GM18505 (cell line): ENCODE results near the gene FAM9C.

ENCODE experiments used
- ATAC-seq: cut with Tn5 transposase; IDR thresholded peaks from one replicate; pipeline ENCODE4 v1.9.1; 2021; ENCODE audit not compliant: unreplicated experiment
- POLR2A ChIP-seq: IDR thresholded peaks from 4 replicates; pipeline ENCODE4 v1.6.1; 2011; ENCODE audit warnings: borderline replicate concordance; ENCODE audit not compliant: insufficient read depth, insufficient read length; ENCODE audit errors: extremely low read depth

The FAM9C gene

DNA sequence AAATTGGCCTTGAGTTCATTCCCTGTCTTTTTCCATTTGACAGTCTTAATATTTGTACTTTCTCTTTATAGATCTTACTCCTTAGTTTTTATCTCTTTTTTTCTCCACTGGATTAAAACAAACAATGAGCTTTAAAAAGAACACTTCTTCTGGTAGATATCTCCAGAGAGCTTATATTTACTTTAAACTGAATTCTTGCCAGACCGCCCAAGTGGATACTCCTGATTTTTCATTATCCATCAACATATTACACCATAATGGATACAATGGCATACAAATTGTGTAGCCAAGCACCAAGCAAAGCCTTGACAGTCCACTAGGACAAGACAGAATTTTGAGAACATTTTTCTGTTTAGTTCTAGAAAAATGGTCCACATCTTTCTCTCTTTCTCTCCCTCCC is 50.6 kb downstream of the FAM9C start:
- no peak for ATAC-seq
- TF ChIP-seq POLR2A: no peak

GRCh38 chrX:12992544-12993118 is 51.8 kb downstream of the FAM9C start:
- no peak for TF ChIP-seq POLR2A
- no peak for ATAC-seq

DNA sequence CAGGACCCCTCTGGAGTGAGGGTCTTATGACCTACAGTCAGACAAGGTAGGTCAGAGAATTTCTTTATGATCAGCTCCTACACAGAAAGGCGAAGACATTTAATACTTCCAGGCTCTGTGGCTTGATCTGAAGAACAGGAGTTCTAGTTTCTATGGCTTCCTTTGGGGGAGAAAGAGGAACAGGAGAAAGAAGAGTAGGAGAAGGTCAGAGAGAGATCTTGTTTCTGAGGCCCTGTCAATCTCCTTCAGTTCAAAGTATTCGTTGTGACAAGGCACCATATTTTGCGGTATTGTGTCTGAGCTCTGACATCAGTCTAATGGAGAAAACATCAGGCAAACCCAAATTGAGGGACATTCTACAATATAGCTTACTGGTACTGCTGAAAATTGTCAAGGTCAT is 52.8 kb downstream of the FAM9C start:
- TF ChIP-seq POLR2A: no peak
- ATAC-seq: no peak

DNA sequence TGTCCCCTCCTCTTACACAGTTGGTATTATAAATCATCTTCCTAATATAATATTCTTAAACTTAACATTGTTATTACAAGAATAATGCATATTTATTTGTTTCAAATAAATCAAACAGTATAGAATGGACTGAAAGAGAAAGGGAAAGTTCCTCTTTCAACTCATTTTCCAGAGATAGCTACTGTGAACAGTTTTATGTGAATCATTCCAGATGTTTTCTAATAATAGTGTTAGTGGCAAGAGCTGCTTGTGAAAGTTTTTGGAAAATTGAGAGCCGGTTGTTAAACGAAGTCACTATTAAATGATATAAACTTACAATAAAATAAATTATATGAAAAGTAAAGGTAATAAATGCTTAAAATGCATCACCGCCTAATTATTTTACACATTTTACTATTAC is 55.0 kb downstream of the FAM9C start:
- no peak for ATAC-seq
- no peak for TF ChIP-seq POLR2A

- no peak for ATAC-seq
- TF ChIP-seq POLR2A: no peak
Measured at GRCh38 chrX:12988797-12989196, 55.6 kb downstream of the FAM9C start.

- TF ChIP-seq POLR2A: no peak
- ATAC-seq: no peak
Measured at GRCh38 chrX:12987900-12988594, 56.4 kb downstream of the FAM9C start.

- ATAC-seq: no peak
- no peak for TF ChIP-seq POLR2A
Measured at GRCh38 chrX:12987340-12987739, 57.1 kb downstream of the FAM9C start.

DNA sequence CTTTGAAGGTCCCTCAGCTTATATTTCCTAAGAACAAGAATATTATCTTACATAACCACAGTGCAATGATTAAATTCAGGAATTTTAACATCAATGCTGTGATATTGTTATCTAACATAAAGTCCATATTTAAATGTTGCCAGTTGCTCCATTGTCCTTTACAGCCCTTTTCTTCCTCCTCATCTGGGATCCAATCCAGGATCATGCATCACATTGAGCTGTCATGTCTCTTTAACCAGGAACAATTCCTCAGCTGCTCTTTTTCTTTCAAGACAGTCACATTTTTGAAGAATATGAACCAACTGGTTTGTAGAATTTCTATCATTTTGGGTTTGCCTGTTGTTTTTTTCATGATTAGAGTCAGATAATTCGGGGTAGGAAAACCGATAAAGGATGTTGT is 57.5 kb downstream of the FAM9C start:
- TF ChIP-seq POLR2A: no peak
- ATAC-seq: no peak

DNA sequence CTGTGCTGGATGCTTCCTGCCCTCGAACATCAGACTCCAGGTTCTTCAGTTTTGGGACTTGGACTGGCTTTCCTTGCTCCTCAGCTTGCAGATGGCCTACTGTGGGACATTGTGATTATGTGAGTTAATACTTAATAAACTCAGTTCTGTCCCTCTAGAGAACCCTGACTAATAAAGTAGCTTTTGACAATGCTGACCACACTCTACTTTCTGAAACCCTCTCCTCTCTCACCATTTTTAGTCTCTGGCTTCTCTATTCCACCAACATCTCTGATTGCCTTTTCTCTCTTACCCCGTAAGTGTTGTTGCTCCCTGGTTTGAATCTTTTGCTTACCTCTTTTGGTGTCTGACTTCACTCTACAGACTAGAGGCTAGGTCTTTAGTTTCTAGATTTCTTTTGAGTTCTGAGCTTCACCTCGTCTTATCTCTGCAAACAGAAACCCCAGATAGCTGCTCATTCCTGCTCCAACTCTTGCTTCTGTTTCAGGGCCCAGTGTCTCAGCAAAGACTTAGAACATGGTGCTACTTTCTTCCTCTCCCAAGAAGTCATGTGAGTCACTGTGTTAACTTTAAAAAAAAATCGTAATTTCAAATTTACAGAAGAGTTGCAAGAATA is 58.1 kb downstream of the FAM9C start:
- ATAC-seq: no peak
- no peak for TF ChIP-seq POLR2A
